ENCODE measurements around the gene LCA5.
A peak's percentile ranks its signal among the peaks of the same experiment; 100 is the strongest.
"Not testable (repeated sequence)": the region's sequence is repeated elsewhere in the genome, so short reads cannot be mapped to it uniquely, and the experiment has no call there.

Gene LCA5

GRCh38 chr6:79536954-79537747, at the start of gene LCA5:
TSS of gene LCA5 (minus strand) at chr6:79537430. CDS start at chr6:79518894, 18,536 bp downstream.
- peak; percentile 86 for DNase-seq (ENCODE audit: extremely low spot score)
- TF ChIP-seq CTBP1 (IDR thresholded peaks at IDR 0.05; ENCODE audit: borderline replicate concordance) = peak; percentile 4; the same call in 1 of the 2 replicates
- TF ChIP-seq, protein P1, sequence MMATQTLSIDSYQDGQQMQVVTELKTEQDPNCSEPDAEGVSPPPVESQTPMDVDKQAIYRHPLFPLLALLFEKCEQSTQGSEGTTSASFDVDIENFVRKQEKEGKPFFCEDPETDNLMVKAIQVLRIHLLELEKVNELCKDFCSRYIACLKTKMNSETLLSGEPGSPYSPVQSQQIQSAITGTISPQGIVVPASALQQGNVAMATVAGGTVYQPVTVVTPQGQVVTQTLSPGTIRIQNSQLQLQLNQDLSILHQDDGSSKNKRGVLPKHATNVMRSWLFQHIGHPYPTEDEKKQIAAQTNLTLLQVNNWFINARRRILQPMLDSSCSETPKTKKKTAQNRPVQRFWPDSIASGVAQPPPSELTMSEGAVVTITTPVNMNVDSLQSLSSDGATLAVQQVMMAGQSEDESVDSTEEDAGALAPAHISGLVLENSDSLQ (IDR thresholded peaks at IDR 0.05) = peak; percentile 71
- TF ChIP-seq ZNF384 (IDR thresholded peaks at IDR 0.05) = no peak
- TF ChIP-seq L3MBTL2 (conservative IDR thresholded peaks at IDR 0.05) = peak; percentile 90
- peak; percentile 25; the same call in 1 of the 2 replicates for TF ChIP-seq ELF4 (IDR thresholded peaks at IDR 0.05)
- TF ChIP-seq HDGF (IDR thresholded peaks at IDR 0.05; ENCODE audit: borderline replicate concordance) = no peak
- no peak for TF ChIP-seq BHLHE40 (IDR thresholded peaks at IDR 0.05; ENCODE audit: borderline replicate concordance)
- ChIA-PET POLR2A (interaction anchor here (0.7 to 1.8 kb wide), 11 partner anchors 9 to 459 kb away, joined by 3 to 11 read pairs (median 4); partner anchors contain the start of genes PHIP and SH3BGRL2), CTCF (interaction anchor here (0.6 to 0.8 kb wide), 2 partner anchors 127 to 175 kb away, joined by 3 read pairs; no protein-coding TSS in a partner anchor)

GRCh38 chr6:79586548-79586947, 49.3 kb upstream of the LCA5 start:
- DNase-seq (ENCODE audit: extremely low spot score) = peak; percentile 50
- CTCF ChIA-PET = no interaction called here

GRCh38 chr6:79584332-79584731, 47.1 kb upstream of the LCA5 start:
- no peak for DNase-seq (ENCODE audit: extremely low spot score)
- POLR2A ChIA-PET = no interaction called here
- CTCF ChIA-PET = no interaction called here
- no peak for TF ChIP-seq ZNF384 (IDR thresholded peaks at IDR 0.05)
- TF ChIP-seq, protein P1 (IDR thresholded peaks at IDR 0.05) = no peak
- TF ChIP-seq LEF1 (IDR thresholded peaks at IDR 0.05; ENCODE audit: borderline replicate concordance) = no peak
- TF ChIP-seq FOXK2 (IDR thresholded peaks at IDR 0.05) = no peak
- no peak for TF ChIP-seq FOXA1 (IDR thresholded peaks at IDR 0.05)
- TF ChIP-seq HDGF (IDR thresholded peaks at IDR 0.05; ENCODE audit: borderline replicate concordance) = no peak
- TF ChIP-seq NFRKB (IDR thresholded peaks at IDR 0.05) = no peak
- TF ChIP-seq SUZ12 (IDR thresholded peaks at IDR 0.05) = no peak
- no peak for TF ChIP-seq CTBP1 (IDR thresholded peaks at IDR 0.05; ENCODE audit: borderline replicate concordance)
- no peak for TF ChIP-seq TARDBP (IDR thresholded peaks at IDR 0.05)
- no peak for TF ChIP-seq FOXM1 (IDR thresholded peaks at IDR 0.05; ENCODE audit: borderline replicate concordance)
- no peak for TF ChIP-seq ARNT (IDR thresholded peaks at IDR 0.05)
- TF ChIP-seq ELF4 (IDR thresholded peaks at IDR 0.05) = no peak
- no peak for TF ChIP-seq BHLHE40 (IDR thresholded peaks at IDR 0.05; ENCODE audit: borderline replicate concordance)
- TF ChIP-seq SP1 (IDR thresholded peaks at IDR 0.05) = no peak
- TF ChIP-seq L3MBTL2 (conservative IDR thresholded peaks at IDR 0.05) = no peak

More at GRCh38 chr6:79586548-79586947, 49.3 kb upstream of the LCA5 start:
- POLR2A ChIA-PET = no interaction called here
- TF ChIP-seq FOXK2 (IDR thresholded peaks at IDR 0.05) = no peak
- no peak for TF ChIP-seq FOXM1 (IDR thresholded peaks at IDR 0.05; ENCODE audit: borderline replicate concordance)
- TF ChIP-seq CTBP1 (IDR thresholded peaks at IDR 0.05; ENCODE audit: borderline replicate concordance) = no peak
- TF ChIP-seq FOXA1 (IDR thresholded peaks at IDR 0.05) = no peak
- TF ChIP-seq TARDBP (IDR thresholded peaks at IDR 0.05) = no peak
- TF ChIP-seq, protein P1 (IDR thresholded peaks at IDR 0.05) = no peak
- no peak for TF ChIP-seq SP1 (IDR thresholded peaks at IDR 0.05)
- TF ChIP-seq BHLHE40 (IDR thresholded peaks at IDR 0.05; ENCODE audit: borderline replicate concordance) = no peak
- TF ChIP-seq ZNF384 (IDR thresholded peaks at IDR 0.05) = no peak
- no peak for TF ChIP-seq ELF4 (IDR thresholded peaks at IDR 0.05)
- TF ChIP-seq HDGF (IDR thresholded peaks at IDR 0.05; ENCODE audit: borderline replicate concordance) = no peak
- TF ChIP-seq NFRKB (IDR thresholded peaks at IDR 0.05) = no peak
- no peak for TF ChIP-seq LEF1 (IDR thresholded peaks at IDR 0.05; ENCODE audit: borderline replicate concordance)

DNA sequence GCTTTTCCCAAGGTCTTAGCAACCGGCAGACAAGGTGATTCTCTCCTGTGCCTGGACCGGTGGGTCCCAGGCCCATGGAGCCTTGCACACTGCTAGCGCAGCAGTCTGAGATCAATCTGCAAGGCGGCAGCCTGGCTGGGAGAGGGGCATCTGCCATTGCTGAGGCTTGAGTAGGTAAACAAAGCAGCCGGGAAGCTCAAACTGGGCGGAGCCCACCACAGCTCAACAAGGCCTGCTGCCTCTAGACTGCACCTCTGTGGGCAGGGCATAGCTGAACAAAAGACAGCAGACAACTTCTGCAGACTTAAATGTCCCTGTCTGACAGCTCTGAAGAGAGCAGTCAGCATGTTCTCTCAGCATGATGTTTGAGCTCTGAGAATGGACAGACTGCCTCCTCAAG, 40.7 kb upstream of the LCA5 start:
- CTCF ChIA-PET; DNase-seq (ENCODE audit: extremely low spot score); POLR2A ChIA-PET: not testable (repeated sequence)

- CTCF ChIA-PET = interaction anchor here (0.6 kb wide), 1 partner anchor 295 kb away, joined by 3 read pairs; no protein-coding TSS in a partner anchor
- DNase-seq (ENCODE audit: extremely low spot score) = no peak
- TF ChIP-seq ELF4 (IDR thresholded peaks at IDR 0.05) = no peak
- no peak for TF ChIP-seq LEF1 (IDR thresholded peaks at IDR 0.05; ENCODE audit: borderline replicate concordance)
- TF ChIP-seq CTBP1 (IDR thresholded peaks at IDR 0.05; ENCODE audit: borderline replicate concordance) = no peak
- no peak for TF ChIP-seq FOXK2 (IDR thresholded peaks at IDR 0.05)
- no peak for TF ChIP-seq NFRKB (IDR thresholded peaks at IDR 0.05)
- no peak for TF ChIP-seq FOXM1 (IDR thresholded peaks at IDR 0.05; ENCODE audit: borderline replicate concordance)
- TF ChIP-seq, protein P1 (IDR thresholded peaks at IDR 0.05) = no peak
- no peak for TF ChIP-seq BHLHE40 (IDR thresholded peaks at IDR 0.05; ENCODE audit: borderline replicate concordance)
- no peak for TF ChIP-seq TARDBP (IDR thresholded peaks at IDR 0.05)
- TF ChIP-seq ARNT (IDR thresholded peaks at IDR 0.05) = no peak
- POLR2A ChIA-PET = interaction anchor here (1.4 kb wide), 1 partner anchor 56 kb away, joined by 4 read pairs; the partner anchor contains the start of gene SH3BGRL2
Observed at GRCh38 chr6:79574630-79575225, 37.5 kb upstream of the LCA5 start.
